PC-9 (cell line): ENCODE data around the gene CSF1. TPM values are rescaled to one million over a fixed set of nuclear protein-coding genes. Genes with fewer than 3 reads are reported as not detected.
A peak's percentile ranks its signal among the peaks of the same experiment; 100 is the strongest.

Source experiments
- BruUV-seq: library from RNA; stranded (reverse); fragments of 400-500 nt; replicated peaks from 2 replicates; lab custom pipeline; 2021; lab: Mats Ljungman, UMichigan
- CTCF ChIA-PET: fragments of 300-600 bp; sonication (Branson Sonifier 250); formaldehyde crosslinking; loops from one replicate; lab custom pipeline; 2022; ENCODE audit warnings: antibody characterized with exemption; lab: Charles Lee
- POLR2A ChIA-PET: fragments of 300-600 bp; sonication (Branson Sonifier 250); formaldehyde crosslinking; loops from one replicate; lab custom pipeline; 2022; ENCODE audit warnings: antibody characterized with exemption; ENCODE audit not compliant: unreplicated experiment; lab: Charles Lee
- DNase-seq, 2 experiments: peaks; one replicate each; pipeline versions ENCODE4 v3.0.0 to v3.0.0-alpha.2; 2015 to 2022; ENCODE audit warnings: mixed read lengths in 1 of 2
- H2AFZ ChIP-seq: fragments of 200-600 bp; sonication (generic); 2 replicates; pipeline ENCODE4 v1.8.1; 2017; ENCODE audit warnings: antibody characterized with exemption
- H3F3A ChIP-seq: fragments of 200-600 bp; sonication (generic); 2 replicates; pipeline ENCODE4 v1.8.1; 2017; ENCODE audit warnings: antibody characterized with exemption, mild to moderate bottlenecking, low read depth; ENCODE audit not compliant: insufficient read depth
- H3K27ac ChIP-seq: fragments of 200-600 bp; sonication (generic); 2 replicates; pipeline ENCODE4 v1.6.1; 2016; ENCODE audit warnings: mixed run types
- H3K27me3 ChIP-seq: fragments of 200-600 bp; sonication (generic); 2 replicates; pipeline ENCODE4 v1.6.1; 2016; ENCODE audit warnings: low read depth, mixed run types; ENCODE audit not compliant: insufficient read depth
- H3K36me3 ChIP-seq: fragments of 200-600 bp; sonication (generic); 2 replicates; pipeline ENCODE4 v1.6.1; 2016; ENCODE audit warnings: low read depth, mixed run types
- H3K4me1 ChIP-seq: fragments of 200-600 bp; sonication (generic); replicated peaks from 2 replicates; pipeline ENCODE4 v1.6.1; 2016; ENCODE audit warnings: mixed run types; ENCODE audit not compliant: insufficient read depth
- H3K4me2 ChIP-seq: fragments of 200-600 bp; sonication (generic); 2 replicates; pipeline ENCODE4 v1.6.1; 2017; ENCODE audit warnings: mixed run types
- H3K4me3 ChIP-seq: fragments of 200-600 bp; sonication (generic); 2 replicates; pipeline ENCODE4 v1.6.1; 2016; ENCODE audit warnings: mixed run types
- H3K79me2 ChIP-seq: fragments of 200-600 bp; sonication (generic); 2 replicates; pipeline ENCODE4 v1.6.1; 2017; ENCODE audit warnings: low read depth, mixed run types
- H3K9me2 ChIP-seq: fragments of 200-600 bp; sonication (generic); 2 replicates; pipeline ENCODE4 v1.8.1; 2017; ENCODE audit warnings: mild to moderate bottlenecking; ENCODE audit not compliant: insufficient read depth
- H3K9me3 ChIP-seq: fragments of 200-600 bp; sonication (generic); 2 replicates; pipeline ENCODE4 v1.8.1; 2016; ENCODE audit warnings: low read depth; ENCODE audit not compliant: insufficient read depth
- H4K20me1 ChIP-seq: fragments of 200-600 bp; sonication (generic); 2 replicates; pipeline ENCODE4 v1.8.1; 2017; ENCODE audit not compliant: insufficient read depth
- CTCF ChIP-seq: fragments of 200-600 bp; sonication (generic); conservative IDR thresholded peaks from 2 replicates; pipeline ENCODE4 v1.6.1; 2017; ENCODE audit warnings: mixed run types, antibody characterized with exemption, mild to moderate bottlenecking, moderate library complexity
- EZH2 ChIP-seq: fragments of 200-600 bp; sonication (generic); IDR thresholded peaks from 2 replicates; pipeline ENCODE4 v1.8.0; 2017; ENCODE audit warnings: antibody characterized with exemption, low read depth
- intact Hi-C: fragments of 100-400 bp; cut with micrococcal nuclease; formaldehyde crosslinking; loops from one replicate; pipeline ENCODE4 v1.10.0; 2022; ENCODE audit not compliant: unreplicated experiment
- total RNA-seq: library from RNA; stranded (reverse); gene quantifications from 2 replicates; pipeline ENCODE4 v1.2.3, GENCODE V29; 2021

The CSF1 gene
- total RNA-seq, 1 experiment from 2014 or later, result 29.8 TPM

GRCh38 chr1:109907190-109907774 lies 3.4 kb upstream of the CSF1 start:
- no peaks in the 10 kb centered on the region for H4K20me1 ChIP-seq
- no TSS peak for BruUV-seq
- H3K27me3 ChIP-seq, result no peaks in the 10 kb centered on the region
- intact Hi-C loops, result no loop called here
- no peaks in the 10 kb centered on the region for H3K9me3 ChIP-seq
- ChIA-PET CTCF (no interaction called here), POLR2A (no interaction called here)
- no peaks in the 10 kb centered on the region for H3K36me3 ChIP-seq
- no peak overlapping the region for H3K27ac ChIP-seq
- no peak overlapping the region for H2AFZ ChIP-seq
- TF ChIP-seq EZH2, result no peak
- TF ChIP-seq CTCF, result no peak
- H3K4me1 ChIP-seq, result peaks cover 24% of the 10 kb centered on the region
- peaks cover 20% of the 10 kb centered on the region for H3K79me2 ChIP-seq
- no peaks in the 10 kb centered on the region; the same call in 1 of the 2 replicates for H3F3A ChIP-seq
- H3K4me2 ChIP-seq, result no peak overlapping the region
- H3K9me2 ChIP-seq, result no peaks in the 10 kb centered on the region
- H3K4me3 ChIP-seq, result no peak overlapping the region
- no peak for DNase-seq

GRCh38 chr1:109908836-109909235 lies 1.8 kb upstream of the CSF1 start:
- no peak for DNase-seq
- Histone ChIP-seq H3F3A (peaks cover 4% of the 10 kb centered on the region; the same call in 1 of the 2 replicates), H3K4me1 (peaks cover 40% of the 10 kb centered on the region), H3K79me2 (peaks cover 35% of the 10 kb centered on the region), H3K27me3 (no peaks in the 10 kb centered on the region), H2AFZ (no peak overlapping the region), H3K4me3 (no peak overlapping the region), H3K27ac (no peak overlapping the region), H3K9me3 (no peaks in the 10 kb centered on the region), H3K4me2 (no peak overlapping the region), H3K36me3 (peaks cover 3% of the 10 kb centered on the region; the same call in 1 of the 2 replicates), H3K9me2 (no peaks in the 10 kb centered on the region), H4K20me1 (0 out of 2 replicates have a peak, but pooled peaks cover 5% of the 10 kb centered on the region)
- POLR2A ChIA-PET, result no interaction called here
- BruUV-seq, result no TSS peak
- no peak for TF ChIP-seq CTCF
- no peak for TF ChIP-seq EZH2
- CTCF ChIA-PET, result no interaction called here
- intact Hi-C loops, result no loop called here

GRCh38 chr1:109909561-109909960 lies 1.1 kb upstream of the CSF1 start:
- H3K79me2 ChIP-seq, result peaks cover 43% of the 10 kb centered on the region
- peak overlapping the region; percentile 98 for H3K4me2 ChIP-seq
- CTCF ChIA-PET, result no interaction called here
- no TSS peak for BruUV-seq
- no peaks in the 10 kb centered on the region for H3K9me2 ChIP-seq
- peak overlapping the region; percentile 98 for H3K4me3 ChIP-seq
- no peak for TF ChIP-seq CTCF
- H3K36me3 ChIP-seq, result peaks cover 6% of the 10 kb centered on the region
- no peaks in the 10 kb centered on the region for H3K27me3 ChIP-seq
- POLR2A ChIA-PET, result interaction anchor here (0.5 kb wide), 1 partner anchor 120 kb away, joined by 4 read pairs; no protein-coding TSS in a partner anchor
- H4K20me1 ChIP-seq, result 0 out of 2 replicates have a peak, but pooled peaks cover 12% of the 10 kb centered on the region
- H3K4me1 ChIP-seq, result peaks cover 44% of the 10 kb centered on the region
- no peak for DNase-seq
- no peak overlapping the region for H3K27ac ChIP-seq
- peaks cover 4% of the 10 kb centered on the region; the same call in 1 of the 2 replicates for H3F3A ChIP-seq
- H2AFZ ChIP-seq, result 0 out of 2 replicates have a peak overlapping the region, but pooled peaks have one; percentile 95
- no peaks in the 10 kb centered on the region for H3K9me3 ChIP-seq
- intact Hi-C loops, result no loop called here
